GM21528 (cell line): ENCODE data around the gene LRSAM1.

Source experiments
- ATAC-seq: cut with Tn5 transposase; IDR thresholded peaks from one replicate; pipeline ENCODE4 v1.9.1; 2021; ENCODE audit warnings: mild to moderate bottlenecking, moderate library complexity; ENCODE audit not compliant: unreplicated experiment, low FRiP score

Gene LRSAM1

DNA sequence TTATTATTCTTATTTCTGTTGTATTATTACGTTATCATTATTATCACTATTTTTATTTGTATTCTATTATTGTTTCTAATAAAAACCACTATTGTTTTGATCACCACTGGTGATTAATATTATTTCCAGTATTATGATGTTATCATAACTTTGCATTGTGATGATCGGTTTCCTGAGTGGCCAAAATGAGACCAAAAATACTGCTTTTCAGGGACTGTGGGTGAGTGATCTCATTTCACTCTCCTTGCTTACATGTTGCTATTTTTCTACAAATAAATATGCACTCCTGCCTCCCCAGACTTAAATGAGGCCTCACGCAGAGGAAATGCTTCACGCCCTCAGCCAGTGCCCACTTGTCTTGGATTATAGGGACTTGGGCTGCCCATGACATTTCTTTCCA, 78.4 kb downstream of the LRSAM1 start:
- ATAC-seq = no peak

DNA sequence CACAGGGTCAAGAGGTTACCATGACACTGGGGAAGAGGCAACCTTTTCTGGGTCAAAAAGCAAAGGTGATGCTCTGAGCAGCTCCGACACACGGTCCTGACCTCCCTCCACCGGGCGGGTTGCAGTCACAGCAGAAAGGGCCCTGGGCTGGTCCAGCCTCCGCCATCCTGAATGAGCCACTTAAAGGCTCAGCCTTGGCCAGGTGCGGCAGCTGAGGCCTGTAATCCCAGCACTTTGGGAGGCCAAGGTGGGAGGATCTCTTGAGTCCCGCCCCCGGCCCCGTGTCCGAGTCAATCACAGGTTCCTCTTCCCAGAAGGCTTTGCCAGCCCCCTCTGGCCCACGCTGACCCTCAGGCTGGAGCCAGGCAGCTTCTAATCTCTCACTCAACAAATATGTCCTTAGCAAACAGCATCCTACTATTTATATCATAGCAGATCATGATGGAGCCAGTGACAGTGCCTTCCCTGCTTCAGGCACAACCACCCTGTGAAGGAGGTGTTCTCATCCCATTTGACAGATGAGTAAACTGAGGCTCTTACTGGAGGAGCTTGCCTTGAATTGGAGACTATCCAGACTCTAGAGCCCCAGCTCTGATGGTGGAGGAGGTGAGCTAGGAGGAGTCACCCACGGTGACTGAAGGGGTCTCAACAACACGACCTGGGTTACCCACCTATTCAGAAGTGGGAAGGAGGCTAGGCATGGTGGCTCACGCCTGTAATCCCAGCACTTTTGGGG, 79.1 kb downstream of the LRSAM1 start:
- ATAC-seq = no peak

DNA sequence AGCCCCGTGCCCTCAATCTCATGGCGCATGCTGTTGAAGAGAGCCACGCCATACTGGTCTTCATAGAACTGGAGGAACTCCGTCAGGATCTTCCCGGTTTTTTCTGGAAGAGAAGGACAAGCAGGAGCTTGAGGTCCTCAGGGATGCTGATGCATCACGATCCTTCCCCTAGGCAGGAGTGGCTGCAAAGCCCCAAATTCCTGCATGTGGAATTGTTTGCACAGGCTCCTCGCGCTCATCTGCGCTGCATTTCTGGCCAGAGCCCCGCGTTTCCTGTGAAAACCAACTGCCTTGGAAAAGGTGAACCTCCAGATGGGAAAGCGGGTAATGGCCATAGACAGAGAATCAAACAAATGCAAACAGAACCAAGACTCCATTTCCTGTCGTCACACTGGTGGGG, 80.4 kb downstream of the LRSAM1 start:
- no peak for ATAC-seq

DNA sequence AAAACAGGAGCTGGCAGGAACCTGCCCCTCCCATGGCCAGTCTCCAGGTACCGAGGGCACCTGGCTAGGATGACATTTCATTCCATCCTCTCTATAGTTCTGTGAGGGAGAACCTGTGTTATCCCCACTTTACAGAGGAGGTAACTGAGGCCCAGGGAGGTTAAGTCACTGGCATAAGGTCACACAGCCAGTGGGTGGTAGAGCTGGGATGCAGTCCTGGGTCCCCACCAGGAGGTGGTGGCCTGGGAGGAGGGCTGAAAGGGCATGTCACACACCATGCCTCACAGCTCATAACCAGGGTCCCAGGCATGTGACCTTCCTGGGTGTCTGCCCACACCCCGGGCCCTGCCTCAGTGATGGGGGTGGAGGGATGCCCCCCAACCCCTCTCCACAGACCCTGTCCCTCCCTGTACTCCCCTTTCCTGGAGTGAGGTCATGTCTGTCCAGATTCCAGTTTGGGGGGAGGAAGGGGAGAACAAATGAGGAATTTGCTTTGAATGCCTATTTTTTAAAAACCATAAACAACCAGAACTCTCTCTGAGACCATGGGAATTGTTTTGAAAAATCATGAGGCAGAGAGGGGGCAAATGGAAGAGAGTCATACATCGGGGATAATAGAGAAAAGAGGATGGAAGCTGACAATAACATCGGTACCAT, 83.1 kb downstream of the LRSAM1 start:
- no peak for ATAC-seq

DNA sequence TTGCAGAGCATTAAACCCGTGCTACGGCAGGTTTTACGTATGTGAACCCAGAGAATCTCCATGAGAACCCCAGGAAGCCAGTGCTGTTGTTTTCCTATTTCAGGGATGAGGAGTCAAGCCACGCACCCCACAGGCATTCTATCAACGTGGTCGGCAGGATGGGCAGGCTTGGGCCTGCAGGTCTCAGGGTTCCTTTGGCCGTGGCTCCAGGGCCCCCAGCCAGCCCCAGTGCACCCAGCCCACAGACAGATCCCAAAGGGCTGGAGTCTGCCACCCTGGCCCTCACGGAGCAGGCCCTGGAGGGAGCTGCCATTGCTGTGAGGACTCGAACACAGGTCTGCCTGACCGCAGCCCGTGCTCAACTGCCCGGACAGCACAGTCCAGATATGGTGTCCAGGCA, 83.6 kb downstream of the LRSAM1 start:
- no peak for ATAC-seq

DNA sequence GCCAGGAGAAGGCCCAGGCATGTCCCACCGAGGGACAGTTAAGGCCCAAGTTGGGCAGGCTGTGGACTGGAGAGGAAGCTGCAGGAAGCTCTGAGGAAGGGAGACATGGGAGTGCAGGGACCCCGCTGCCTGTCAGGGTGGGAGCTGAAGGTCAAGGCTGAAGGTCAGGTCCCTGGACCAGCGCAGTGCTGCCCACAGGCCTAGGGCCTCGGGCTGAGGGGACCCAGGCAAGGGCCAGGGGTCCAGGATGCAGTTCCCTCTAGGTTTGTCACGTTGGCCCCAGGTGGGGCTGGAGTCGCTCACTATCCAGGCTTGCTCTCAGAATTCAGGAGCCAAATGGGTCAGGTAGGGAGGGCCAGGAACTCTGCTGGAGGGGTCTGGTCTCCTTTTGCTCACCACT, 84.1 kb downstream of the LRSAM1 start:
- no peak for ATAC-seq

DNA sequence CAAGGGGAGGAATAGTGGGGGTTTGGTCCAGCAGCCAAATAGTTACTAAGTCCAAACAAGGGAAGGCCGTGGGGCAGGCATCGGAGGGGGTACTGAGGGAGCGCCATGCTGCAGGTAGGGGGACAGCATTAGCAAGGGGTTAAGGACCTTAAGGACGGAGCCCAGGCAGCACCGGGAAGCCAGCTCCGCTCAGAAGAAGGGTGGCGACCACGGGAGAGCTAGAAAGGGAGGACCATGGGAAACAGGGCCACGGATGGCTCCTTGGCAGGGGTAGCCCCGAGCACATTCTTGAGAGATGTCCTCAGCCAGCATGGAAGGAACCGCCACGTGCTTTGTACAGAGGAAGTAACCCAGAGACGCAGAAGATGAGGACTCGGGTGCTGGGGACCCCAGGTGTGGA, 84.5 kb downstream of the LRSAM1 start:
- ATAC-seq = no peak

DNA sequence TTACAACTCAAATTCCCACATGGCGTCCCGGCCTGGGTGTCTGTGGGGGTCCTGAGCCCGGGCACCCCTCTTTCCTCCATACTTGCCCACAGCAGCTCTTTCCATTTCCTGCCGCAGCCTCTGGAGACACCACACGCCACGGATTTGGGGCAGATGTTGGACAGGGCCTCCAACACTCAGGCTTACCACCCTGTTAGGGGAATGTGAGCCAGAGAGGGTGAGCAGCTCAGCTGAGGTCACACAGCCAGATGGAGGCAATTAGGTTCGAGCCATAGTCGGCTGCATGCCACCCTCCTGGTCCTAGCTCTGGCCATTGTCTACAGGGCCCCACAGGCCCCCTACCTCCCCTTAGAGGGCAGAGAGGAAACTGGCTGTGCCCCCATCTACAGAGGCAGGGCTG, 85.2 kb downstream of the LRSAM1 start:
- ATAC-seq = no peak

DNA sequence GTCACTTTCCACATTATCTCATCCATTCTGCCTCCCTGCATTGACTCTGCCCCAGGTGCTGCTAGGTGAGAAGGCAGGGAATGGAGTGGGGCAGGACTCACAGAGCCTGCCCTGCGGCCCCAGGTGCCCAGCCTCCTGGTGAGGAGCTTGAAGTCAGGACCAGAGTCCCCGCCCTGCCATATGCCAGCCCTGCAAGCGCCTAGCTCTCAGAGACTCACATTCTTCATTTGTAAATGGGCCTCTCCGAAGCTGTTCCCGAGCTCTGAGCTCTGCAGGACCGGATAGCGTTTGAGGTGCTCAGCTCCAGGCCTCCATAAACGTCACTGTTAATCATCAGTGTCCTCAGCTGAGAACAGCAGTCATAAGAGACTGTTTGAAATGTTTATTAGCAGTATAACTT, 85.7 kb downstream of the LRSAM1 start:
- ATAC-seq = no peak

DNA sequence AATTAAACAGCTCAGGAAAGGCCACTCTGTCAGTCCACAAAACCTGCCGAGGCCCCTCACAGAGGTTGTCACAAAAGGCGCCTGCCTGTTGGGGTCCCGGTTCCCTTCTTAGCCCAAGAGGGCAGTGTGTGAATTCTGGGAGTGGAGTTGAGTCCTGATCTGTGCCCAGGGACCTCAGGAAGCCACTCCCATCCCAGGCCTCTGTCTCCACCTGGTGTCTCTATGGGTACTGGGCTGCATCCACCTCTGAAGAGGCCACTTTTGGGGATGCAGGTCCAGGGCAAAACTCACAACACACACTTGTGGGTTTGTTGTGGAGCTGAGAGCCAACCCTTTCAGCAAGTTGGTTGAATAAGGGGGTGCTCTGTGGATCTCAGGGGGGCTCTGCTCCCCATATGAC, 86.5 kb downstream of the LRSAM1 start:
- no peak for ATAC-seq

DNA sequence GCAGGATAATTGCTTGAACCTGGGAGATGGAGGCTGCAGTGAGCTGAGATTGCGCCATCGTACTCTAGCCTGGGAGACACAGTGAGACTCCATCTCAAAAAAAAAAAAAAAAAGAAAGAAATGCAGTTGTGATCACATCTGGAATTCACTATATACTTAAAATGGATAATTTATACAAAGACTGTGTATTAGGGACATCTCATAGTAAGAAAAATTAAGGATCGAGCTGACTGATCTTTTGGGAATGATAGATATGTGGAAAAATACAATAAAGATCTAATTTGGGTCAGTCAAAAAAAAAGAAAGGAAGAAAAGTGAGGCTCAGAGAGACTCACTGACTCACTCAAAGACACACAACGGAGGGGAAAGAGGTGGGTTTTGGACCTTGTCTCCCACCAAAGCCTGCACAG, 87.5 kb downstream of the LRSAM1 start:
- ATAC-seq = no peak

DNA sequence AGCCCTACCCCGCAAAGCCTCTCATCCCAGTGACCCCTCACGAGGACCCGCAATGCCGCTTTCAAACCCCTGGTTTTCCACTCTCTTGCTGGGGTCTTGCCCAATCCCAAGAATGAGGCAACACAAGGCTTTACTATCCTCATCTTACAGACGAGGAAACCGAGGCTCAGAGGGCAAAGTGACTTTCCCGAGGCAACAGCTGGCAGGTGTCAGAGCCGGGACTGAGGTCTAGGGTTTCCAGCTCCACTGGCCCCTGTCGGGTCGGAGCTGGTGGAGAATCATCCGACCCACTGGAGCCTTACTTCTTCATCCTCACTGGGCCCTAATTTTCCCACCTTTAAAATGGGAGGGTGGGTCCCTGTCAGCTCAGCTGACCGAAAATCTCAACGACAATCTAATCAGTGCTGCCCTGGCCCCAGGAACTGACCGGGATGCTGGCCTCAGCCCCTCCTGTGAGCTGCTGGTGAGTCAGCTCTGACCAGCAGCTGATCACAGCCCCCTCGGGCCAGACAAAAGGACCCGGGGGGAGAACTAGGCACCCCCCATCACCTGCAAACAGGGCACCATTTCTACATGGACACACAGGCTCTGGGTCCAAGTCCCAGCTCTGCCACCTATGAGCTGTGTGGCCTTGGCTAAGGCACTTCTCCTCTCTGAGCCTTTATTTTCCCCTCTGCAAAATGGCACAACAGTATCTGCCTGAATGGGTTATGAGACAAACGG, 88.1 kb downstream of the LRSAM1 start:
- ATAC-seq = no peak

DNA sequence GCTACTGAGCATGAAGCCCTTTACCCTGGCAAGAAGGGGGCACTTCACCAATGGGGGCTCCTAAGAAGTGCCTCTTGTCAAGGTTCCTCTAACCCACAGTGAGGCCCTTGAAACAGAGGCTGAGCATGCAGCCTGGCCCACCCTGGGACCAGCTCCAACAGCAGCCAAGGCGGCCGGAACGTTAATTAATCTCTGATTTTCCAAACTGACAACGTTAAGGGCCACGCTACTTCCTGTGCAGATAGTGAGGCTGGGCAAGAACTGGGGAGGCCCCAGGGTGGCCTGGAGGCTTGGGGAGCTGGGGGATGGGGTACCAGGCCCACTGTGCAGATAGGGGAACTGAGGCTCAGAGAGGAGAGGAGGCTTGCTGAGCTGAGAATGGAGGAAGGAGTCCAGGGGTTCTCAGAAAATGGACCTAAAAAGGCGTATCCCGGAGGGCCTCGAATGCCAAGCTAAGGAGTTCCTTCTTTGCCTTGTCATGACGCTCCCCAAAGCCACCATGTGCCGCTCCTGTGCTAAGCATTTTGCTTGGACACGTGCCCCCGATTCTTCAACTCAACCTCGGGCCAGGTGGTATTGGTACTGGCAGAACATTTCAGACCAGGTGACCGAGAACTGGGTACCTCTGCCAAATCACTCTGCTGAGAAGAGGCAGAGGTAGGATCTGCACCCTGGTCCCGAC, 88.8 kb downstream of the LRSAM1 start:
- no peak for ATAC-seq

DNA sequence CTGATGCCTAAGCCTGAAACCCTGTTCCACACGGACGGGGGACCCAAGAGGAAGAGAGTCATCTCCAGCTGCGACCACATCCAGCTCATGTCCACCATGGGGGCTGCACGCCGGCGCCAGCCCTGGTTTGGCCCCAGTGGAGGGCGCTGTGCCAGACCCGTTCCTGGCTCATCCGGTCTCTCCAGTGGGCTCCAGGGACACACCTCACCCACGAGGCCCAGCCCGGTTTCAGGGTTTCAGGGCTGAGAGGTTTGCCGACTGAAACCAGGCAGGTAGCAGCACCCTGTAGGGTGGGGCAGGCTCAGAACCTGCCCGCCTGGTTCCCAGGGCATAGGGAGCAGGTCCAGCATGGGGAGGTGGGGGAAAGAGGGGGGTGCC, 89.3 kb downstream of the LRSAM1 start:
- no peak for ATAC-seq

DNA sequence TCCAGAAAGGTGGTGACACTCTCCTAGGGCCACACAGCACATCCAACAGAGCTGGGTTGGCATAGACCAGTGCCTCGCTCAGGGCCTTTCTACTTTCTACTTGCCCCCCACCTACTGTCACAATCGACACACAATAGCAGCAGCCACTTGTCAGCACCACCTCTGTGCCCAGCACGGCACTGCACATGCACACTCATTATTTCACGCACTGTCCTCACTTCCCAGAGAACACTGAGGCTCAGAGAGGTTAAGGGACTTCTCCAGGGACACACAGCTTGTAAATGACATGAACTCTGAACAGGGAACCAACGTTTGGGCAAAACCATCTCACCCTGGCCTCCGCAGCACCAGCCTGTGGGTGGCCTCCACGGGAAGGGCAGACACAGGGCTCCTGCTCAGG, 89.9 kb downstream of the LRSAM1 start:
- ATAC-seq = no peak

DNA sequence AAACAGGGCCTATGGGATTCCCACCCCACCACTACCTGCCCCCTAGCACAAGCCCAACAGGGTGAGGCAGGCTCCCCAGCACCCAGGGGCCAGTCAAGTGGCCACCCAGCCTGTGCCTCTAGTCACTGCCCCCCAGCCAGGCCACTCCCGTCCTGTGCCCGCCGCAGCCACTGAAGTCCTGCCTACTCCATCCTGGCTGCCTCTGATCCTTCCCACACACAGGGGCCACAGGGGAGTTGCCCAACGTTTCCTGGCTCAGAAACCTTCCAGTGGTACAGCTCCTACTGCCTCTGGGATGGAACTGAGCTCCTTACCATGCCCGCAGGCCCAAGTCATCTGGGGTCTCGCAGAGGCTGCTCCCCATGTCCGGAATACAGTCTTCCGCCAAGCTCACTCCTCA, 90.6 kb downstream of the LRSAM1 start:
- no peak for ATAC-seq

DNA sequence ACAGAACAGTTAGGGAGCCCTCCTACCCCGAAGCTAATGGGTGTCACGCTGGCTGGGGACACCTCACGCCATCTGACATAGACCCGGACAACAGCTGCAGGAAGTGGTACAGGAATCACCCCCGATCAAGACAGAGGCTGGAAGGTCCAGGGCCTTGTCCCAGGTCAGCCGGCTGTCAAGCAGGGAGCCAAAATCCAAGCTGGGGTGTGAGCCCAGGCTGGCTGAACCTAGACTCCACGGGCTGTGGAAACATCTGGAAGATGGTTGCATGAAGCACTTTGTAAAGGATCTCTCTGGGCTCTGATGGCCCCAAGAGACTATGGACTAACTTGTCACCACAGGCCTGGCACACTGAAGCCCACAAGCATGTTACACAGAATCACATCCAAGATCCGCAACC, 91.9 kb downstream of the LRSAM1 start:
- no peak for ATAC-seq

DNA sequence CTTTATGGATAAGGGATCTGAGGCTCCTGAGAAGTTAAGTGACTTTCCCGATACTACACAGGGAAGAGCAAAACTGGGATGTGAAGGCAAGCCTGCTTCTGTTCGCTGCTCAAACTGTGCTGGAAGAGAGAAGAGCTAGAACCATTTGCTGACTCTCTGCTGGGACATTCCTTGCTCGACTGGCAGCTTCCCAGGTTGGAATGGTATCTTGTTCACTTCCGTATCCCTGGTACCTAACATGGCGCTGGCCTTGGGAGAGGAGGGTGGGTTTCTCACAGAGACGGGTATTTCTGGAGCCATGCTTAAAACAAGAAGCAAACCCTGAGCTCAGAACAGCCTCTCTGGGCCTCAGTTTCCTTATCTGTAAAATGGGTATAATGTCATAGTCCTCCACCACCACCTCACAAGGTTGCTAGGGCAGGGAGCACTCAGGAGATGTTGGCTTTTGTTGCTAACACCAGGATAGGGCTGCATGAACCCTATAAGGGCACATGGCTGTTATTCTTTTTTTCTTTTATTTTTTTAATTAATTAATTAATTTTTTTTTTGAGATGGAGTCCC, 92.7 kb downstream of the LRSAM1 start:
- no peak for ATAC-seq

DNA sequence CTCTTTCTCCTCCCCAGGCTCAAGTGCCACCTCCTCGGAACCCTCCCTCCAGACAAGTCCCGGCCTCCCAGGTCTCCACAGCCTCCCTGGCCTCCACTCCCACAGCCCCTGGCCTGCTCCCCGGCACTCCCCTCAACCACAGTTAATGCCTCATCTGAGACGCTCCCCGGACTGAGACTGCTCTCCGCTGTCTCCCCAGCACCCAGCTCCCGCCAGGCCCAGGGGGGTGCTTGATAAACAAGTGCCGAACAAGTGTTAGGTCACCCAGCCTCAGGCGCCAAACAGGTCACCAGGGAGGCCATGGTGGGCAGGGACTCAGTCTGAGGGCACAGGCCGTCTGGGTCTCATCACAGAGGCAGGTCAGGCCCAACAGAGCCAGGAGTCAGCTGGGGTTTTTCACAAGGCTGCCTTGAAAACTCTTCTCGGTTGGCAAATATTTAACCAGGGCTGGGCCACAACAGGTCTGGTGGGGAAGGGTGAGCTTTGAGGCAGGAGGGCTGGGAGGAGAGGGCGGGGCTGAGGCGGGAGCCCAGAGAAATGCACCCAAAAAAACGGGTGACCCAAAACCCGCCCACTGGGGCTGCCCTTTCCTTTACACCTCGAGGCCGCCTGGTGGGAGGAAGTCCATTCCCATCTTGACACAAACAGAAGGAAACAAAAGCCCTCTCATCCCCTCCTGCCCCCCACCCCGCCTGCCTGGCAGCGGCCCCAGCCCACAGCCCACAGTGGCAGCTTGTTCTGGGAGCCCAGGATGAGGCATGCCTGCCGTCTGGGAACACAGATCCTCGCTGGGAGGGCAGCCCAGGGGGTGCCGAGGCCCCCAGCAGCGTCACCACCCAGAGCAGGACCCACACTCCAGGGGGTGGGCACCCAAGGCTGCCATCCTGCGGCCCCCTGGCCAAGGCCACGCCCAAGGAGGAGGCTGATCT, 94.2 kb downstream of the LRSAM1 start:
- ATAC-seq = no peak
